Muscle of back (tissue), 11 donors: ENCODE data around the gene ELP6. TPM values are rescaled to one million over a fixed set of nuclear protein-coding genes. Genes with fewer than 3 reads are reported as not detected.
"Not testable (repeated sequence)": the region's sequence is repeated elsewhere in the genome, so short reads cannot be mapped to it uniquely, and the experiment has no call there.

Experiments used
- DNase-seq, 3 donors: peaks; one replicate each; pipeline versions ENCODE4 v3.0.0 to v3.0.0-alpha.2; 2013
- polyA plus RNA-seq, 10 donors: library from polyadenylated mRNA; unstranded; fragments of 120-200 nt; gene quantifications; one replicate each; pipeline ENCODE4 v1.2.1, GENCODE V29; 2013; ENCODE audit not compliant: insufficient read length in 10 of 10

Gene ELP6
- polyA plus RNA-seq, 10 donors = 22.2 to 31.2 (median 26.4) TPM

- DNase-seq = no peak
Observed at GRCh38 chr3:47515100-47515499, 1.6 kb upstream of the ELP6 start.

GRCh38 chr3:47512416-47513124 is 942 bp downstream of the ELP6 start:
- DNase-seq = peak; percentile 7 to 76 (median 27)

GRCh38 chr3:47505267-47505666 is 8.2 kb downstream of the ELP6 start:
- DNase-seq = not testable (repeated sequence)

- no peak for DNase-seq
Observed at GRCh38 chr3:47504113-47504512, 9.4 kb downstream of the ELP6 start.

GRCh38 chr3:47503033-47503432 is 10.5 kb downstream of the ELP6 start:
- no peak for DNase-seq

- DNase-seq = no peak
Observed at GRCh38 chr3:47496892-47497291, 16.6 kb downstream of the ELP6 start.

GRCh38 chr3:47495886-47496285 is 17.6 kb downstream of the ELP6 start:
- no peak for DNase-seq

GRCh38 chr3:47495111-47495510 is 18.4 kb downstream of the ELP6 start:
- no peak for DNase-seq

- no peak for DNase-seq
Observed at GRCh38 chr3:47491777-47492176, 21.7 kb downstream of the ELP6 start.

GRCh38 chr3:47491186-47491585 is 22.3 kb downstream of the ELP6 start:
- DNase-seq = no peak

- no peak for DNase-seq
Observed at GRCh38 chr3:47487265-47487664, 26.2 kb downstream of the ELP6 start.

GRCh38 chr3:47485812-47486211 is 27.7 kb downstream of the ELP6 start:
- DNase-seq = no peak

GRCh38 chr3:47482366-47482765 is 31.1 kb downstream of the ELP6 start:
- no peak for DNase-seq

- not testable (repeated sequence) for DNase-seq
Observed at GRCh38 chr3:47481763-47482162, 31.7 kb downstream of the ELP6 start.

GRCh38 chr3:47480267-47480666 is 33.2 kb downstream of the ELP6 start:
- not testable (repeated sequence) for DNase-seq

- no peak for DNase-seq
Observed at GRCh38 chr3:47479826-47480160, 33.7 kb downstream of the ELP6 start.

GRCh38 chr3:47478022-47478421 is 35.5 kb downstream of the ELP6 start:
- no peak for DNase-seq

- DNase-seq = no peak
Observed at GRCh38 chr3:47476644-47477199, 36.8 kb downstream of the ELP6 start.

- no peak for DNase-seq
Observed at GRCh38 chr3:47476330-47476626, 37.2 kb downstream of the ELP6 start.

- DNase-seq = peak; percentile 78 to 94 (median 92)
Observed at GRCh38 chr3:47475570-47476329, 37.8 kb downstream of the ELP6 start, which contains the start of gene SCAP. Gene SCAP (minus strand): TSS chr3:47475941. CDS start chr3:47442993, 32,948 bp downstream.

GRCh38 chr3:47475029-47475569 is 38.4 kb downstream of the ELP6 start:
- peak in 2 of 3 donors; percentile 6 to 11 for DNase-seq

- no peak for DNase-seq
Observed at GRCh38 chr3:47473391-47473790, 40.1 kb downstream of the ELP6 start.

- no peak for DNase-seq
Observed at GRCh38 chr3:47469616-47470015, 43.9 kb downstream of the ELP6 start.
